NOMO-1 (cell line): ENCODE measurements around the gene VGLL2.

ENCODE experiments used
- DNase-seq, 2 experiments: peaks; one replicate each; lab custom pipeline; 2025; ENCODE audit not compliant: unreplicated experiment in 2 of 2; lab: John Stamatoyannopoulos, UW

VGLL2 gene

DNA sequence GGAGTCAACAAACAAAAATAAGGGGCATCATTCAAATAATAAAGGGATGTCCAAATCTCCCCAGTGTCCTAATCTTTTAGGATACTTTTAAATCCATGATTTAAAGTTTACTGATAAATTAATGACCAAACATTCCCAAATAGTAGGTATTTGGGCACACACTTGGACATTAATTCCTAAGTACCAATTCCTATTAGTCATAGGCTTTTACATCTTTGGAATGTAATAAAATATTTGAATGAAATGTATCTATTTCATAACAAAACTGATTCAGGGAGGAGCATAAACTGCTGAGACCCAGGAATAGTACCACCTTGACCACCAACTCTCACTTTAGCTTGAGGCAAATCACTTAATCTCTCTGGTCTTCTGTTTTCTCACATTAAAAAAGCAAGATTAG lies 44.3 kb downstream of the VGLL2 start:
- no peak for DNase-seq

DNA sequence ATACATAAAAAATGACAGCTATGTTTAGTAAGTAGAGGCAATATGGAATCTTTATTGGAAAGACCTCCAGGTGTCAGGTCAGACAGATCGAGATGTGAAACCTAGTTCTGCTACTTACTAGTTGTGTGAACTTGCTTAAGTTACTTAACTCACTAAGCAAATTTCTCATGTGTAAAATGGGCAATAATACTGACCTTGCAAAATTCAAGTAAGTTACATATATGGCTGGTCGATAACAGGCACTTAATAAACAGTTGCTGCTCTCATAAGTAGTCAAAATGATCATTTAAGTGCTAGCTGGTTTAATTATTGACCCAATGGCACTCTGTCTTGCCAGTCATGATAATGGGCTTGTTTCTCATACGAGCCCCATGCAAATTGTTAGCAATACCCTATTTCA lies 46.0 kb downstream of the VGLL2 start:
- no peak for DNase-seq

DNA sequence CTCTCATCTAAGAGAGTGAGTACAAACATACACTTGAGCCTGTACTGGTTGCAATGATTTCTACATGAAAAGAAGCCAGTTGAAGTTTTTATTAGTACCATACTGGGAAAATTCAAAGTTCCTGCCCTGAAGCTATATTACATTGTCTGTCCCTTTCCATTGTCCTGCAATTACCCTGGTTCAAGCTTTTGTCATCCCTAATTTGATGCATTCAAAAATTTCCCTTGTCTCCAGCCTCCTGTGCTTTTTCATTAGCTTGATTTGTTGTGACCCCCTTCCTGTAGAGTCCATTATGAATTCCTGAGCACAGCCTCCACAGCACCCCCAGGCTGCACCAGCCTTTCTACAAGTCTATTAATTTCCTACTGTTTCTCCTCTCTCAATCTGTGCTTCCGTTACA lies 46.4 kb downstream of the VGLL2 start:
- no peak for DNase-seq

DNA sequence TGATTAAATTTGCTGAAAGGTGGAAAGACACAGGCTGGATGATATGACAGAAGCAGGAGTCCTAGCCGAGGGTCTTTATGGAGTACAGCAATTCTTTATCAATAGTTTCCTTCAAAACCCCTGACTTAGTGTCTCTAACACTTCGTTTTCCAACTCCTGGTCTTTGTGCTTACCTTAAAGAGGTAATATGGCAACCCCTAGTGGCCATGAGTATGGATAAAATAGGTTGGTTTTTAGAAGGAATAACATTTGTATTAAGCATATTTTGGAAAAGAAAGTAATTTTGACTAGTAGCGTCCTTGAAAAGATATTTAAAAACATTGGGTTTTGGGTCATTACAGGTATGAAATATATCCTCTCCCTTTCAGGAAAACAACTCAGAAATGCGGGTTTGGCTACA lies 51.9 kb downstream of the VGLL2 start:
- no peak for DNase-seq
